WTC11 (cell line): ENCODE measurements around the gene WWP2. TPM values are rescaled to one million over a fixed set of nuclear protein-coding genes. Genes with fewer than 3 reads are reported as not detected.
"Not testable (repeated sequence)": the region's sequence is repeated elsewhere in the genome, so short reads cannot be mapped to it uniquely, and the experiment has no call there.

Experiments used
- ATAC-seq: fragments of 200-7000 bp; cut with Tn5 transposase; 2 replicates; pipeline ENCODE4 v1.10.0; 2021; ENCODE audit warnings: mild to moderate bottlenecking, moderate library complexity
- CTCF ChIA-PET: fragments of 300-600 bp; sonication (Branson Sonifier 250); formaldehyde crosslinking; loops from one replicate; lab custom pipeline; 2021; ENCODE audit warnings: antibody characterized with exemption; lab: Charles Lee
- POLR2A ChIA-PET: fragments of 350-600 bp; sonication (Branson Sonifier 250); formaldehyde crosslinking; loops from one replicate; lab custom pipeline; 2021; ENCODE audit warnings: antibody characterized with exemption; lab: Charles Lee
- DNase-seq: peaks from one replicate; pipeline ENCODE4 v3.0.0; 2021; ENCODE audit warnings: low spot score
- H3K27ac Mint-ChIP-seq: 2 replicates; pipeline ENCODE4 v1.8.0; 2021; ENCODE audit warnings: mixed read lengths
- H3K27me3 Mint-ChIP-seq: 2 replicates; pipeline ENCODE4 v1.8.0; 2021; ENCODE audit warnings: low read depth, mild to moderate bottlenecking, moderate library complexity, mixed read lengths
- H3K36me3 Mint-ChIP-seq: 2 replicates; pipeline ENCODE4 v1.8.0; 2021; ENCODE audit warnings: mixed read lengths
- H3K4me1 Mint-ChIP-seq: 2 replicates; pipeline ENCODE4 v1.8.0; 2022; ENCODE audit warnings: mixed read lengths
- H3K4me3 Mint-ChIP-seq: 2 replicates; pipeline ENCODE4 v1.8.0; 2021; ENCODE audit warnings: mild to moderate bottlenecking, moderate library complexity, mixed read lengths
- H3K9me3 Mint-ChIP-seq: 2 replicates; pipeline ENCODE4 v1.8.0; 2021; ENCODE audit warnings: mixed read lengths
- E2F4 ChIP-seq: sonication (generic); formaldehyde crosslinking; IDR thresholded peaks from 2 replicates; pipeline ENCODE4 v1.8.1; 2022; ENCODE audit warnings: low read depth, mild to moderate bottlenecking, moderate library complexity, missing genetic modification reagents, borderline replicate concordance
- FOXK1 ChIP-seq: sonication (generic); formaldehyde crosslinking; IDR thresholded peaks from 2 replicates; pipeline ENCODE4 v1.8.0; 2022; ENCODE audit warnings: mild to moderate bottlenecking, moderate library complexity, missing genetic modification reagents
- GABPB1 ChIP-seq: sonication (generic); formaldehyde crosslinking; IDR thresholded peaks from 2 replicates; pipeline ENCODE4 v1.8.1; 2023; ENCODE audit warnings: mild to moderate bottlenecking, missing genetic modification reagents
- GTF2I ChIP-seq: fragments of 250-450 bp; sonication (Bioruptor Pico); conservative IDR thresholded peaks from 2 replicates; pipeline ENCODE4 v1.4.0; 2021; ENCODE audit warnings: mild to moderate bottlenecking
- IRF1 ChIP-seq: sonication (generic); formaldehyde crosslinking; IDR thresholded peaks from 2 replicates; pipeline ENCODE4 v1.8.0; 2023; ENCODE audit warnings: missing genetic modification reagents
- MAX ChIP-seq: sonication (generic); formaldehyde crosslinking; IDR thresholded peaks from 2 replicates; pipeline ENCODE4 v1.8.0; 2022; ENCODE audit warnings: mild to moderate bottlenecking, missing genetic modification reagents
- MXD4 ChIP-seq: fragments of 250-450 bp; sonication (Bioruptor Pico); IDR thresholded peaks from 2 replicates; pipeline ENCODE4 v1.8.0; 2021; ENCODE audit warnings: mild to moderate bottlenecking, moderate library complexity, borderline replicate concordance
- NFATC4 ChIP-seq: fragments of 250-450 bp; sonication (Bioruptor Pico); IDR thresholded peaks from 2 replicates; pipeline ENCODE4 v1.9.0; 2021; ENCODE audit warnings: mild to moderate bottlenecking
- PREB ChIP-seq: sonication (generic); formaldehyde crosslinking; IDR thresholded peaks from 2 replicates; pipeline ENCODE4 v1.8.1; 2022; ENCODE audit warnings: mild to moderate bottlenecking, missing genetic modification reagents, moderate library complexity, borderline replicate concordance
- PRRX2 ChIP-seq: fragments of 250-450 bp; sonication (Bioruptor Pico); IDR thresholded peaks from 2 replicates; pipeline ENCODE4 v1.8.0; 2021; ENCODE audit warnings: mild to moderate bottlenecking
- SMAD4 ChIP-seq: sonication (generic); formaldehyde crosslinking; IDR thresholded peaks from 2 replicates; pipeline ENCODE4 v1.8.0; 2022; ENCODE audit warnings: mild to moderate bottlenecking, missing genetic modification reagents
- ZNF121 ChIP-seq: sonication (generic); formaldehyde crosslinking; IDR thresholded peaks from 2 replicates; pipeline ENCODE4 v1.8.0; 2023; ENCODE audit warnings: missing genetic modification reagents
- ZNF423 ChIP-seq: fragments of 250-450 bp; sonication (Bioruptor Pico); IDR thresholded peaks from 2 replicates; pipeline ENCODE4 v2.1.2; 2022; ENCODE audit warnings: mild to moderate bottlenecking, moderate library complexity
- total RNA-seq: library from RNA; stranded (reverse); gene quantifications from 3 replicates; pipeline ENCODE4 v1.2.3, GENCODE V29; 2021
- TF ChIP-seq, protein P1 (sequence below): sonication (generic); formaldehyde crosslinking; IDR thresholded peaks from 2 replicates; pipeline ENCODE4 v1.8.0; 2022; ENCODE audit warnings: missing genetic modification reagents
- TF ChIP-seq, protein P2 (sequence below): sonication (generic); formaldehyde crosslinking; IDR thresholded peaks from 2 replicates; pipeline ENCODE4 v1.8.1; 2023; ENCODE audit warnings: mild to moderate bottlenecking, moderate library complexity, missing genetic modification reagents
- TF ChIP-seq, protein P3 (sequence below): sonication (generic); formaldehyde crosslinking; IDR thresholded peaks from 2 replicates; pipeline ENCODE4 v1.8.1; 2022; ENCODE audit warnings: missing genetic modification reagents, borderline replicate concordance

The WWP2 gene
- total RNA-seq, 1 experiment from 2014 or later: 39.1 TPM

DNA sequence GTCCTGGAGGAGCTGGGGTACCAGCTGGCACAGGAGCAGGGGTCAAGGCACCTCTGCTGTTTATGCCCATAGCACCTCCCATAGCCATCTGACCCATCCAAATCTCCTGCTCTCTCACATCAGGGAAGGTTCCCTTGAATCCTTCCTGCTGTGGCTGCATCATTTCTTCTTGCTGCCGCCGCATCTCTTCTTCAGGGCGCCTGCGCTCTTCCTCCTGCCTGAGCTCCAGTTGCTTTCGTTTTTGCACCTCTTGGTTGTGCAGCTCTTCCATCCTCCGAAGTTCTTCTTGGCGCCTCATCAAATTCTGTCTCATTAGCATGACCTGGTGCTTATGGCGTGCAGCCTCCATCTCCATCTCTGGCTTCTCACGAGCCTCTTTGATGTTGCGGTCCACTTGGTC is 5.4 kb upstream of the WWP2 start (continued):
- TF ChIP-seq IRF1 (CRISPR knock-in tag) (no peak), E2F4 (CRISPR knock-in tag) (no peak), GTF2I (CRISPR knock-in tag) (no peak), ZNF121 (CRISPR knock-in tag) (no peak), MAX (CRISPR knock-in tag) (no peak)

- DNase-seq, H3K4me3 Mint-ChIP-seq, POLR2A ChIA-PET, CTCF ChIA-PET, H3K27ac Mint-ChIP-seq, H3K9me3 Mint-ChIP-seq, ATAC-seq: not testable (repeated sequence)
- peaks cover 11% of the 10 kb centered on the region for H3K4me1 Mint-ChIP-seq
- peaks cover 38% of the 10 kb centered on the region for H3K27me3 Mint-ChIP-seq
- H3K36me3 Mint-ChIP-seq: peaks cover 10% of the 10 kb centered on the region
These were observed 4.8 kb upstream of the WWP2 start for GRCh38 chr16:69757375-69757774.

DNA sequence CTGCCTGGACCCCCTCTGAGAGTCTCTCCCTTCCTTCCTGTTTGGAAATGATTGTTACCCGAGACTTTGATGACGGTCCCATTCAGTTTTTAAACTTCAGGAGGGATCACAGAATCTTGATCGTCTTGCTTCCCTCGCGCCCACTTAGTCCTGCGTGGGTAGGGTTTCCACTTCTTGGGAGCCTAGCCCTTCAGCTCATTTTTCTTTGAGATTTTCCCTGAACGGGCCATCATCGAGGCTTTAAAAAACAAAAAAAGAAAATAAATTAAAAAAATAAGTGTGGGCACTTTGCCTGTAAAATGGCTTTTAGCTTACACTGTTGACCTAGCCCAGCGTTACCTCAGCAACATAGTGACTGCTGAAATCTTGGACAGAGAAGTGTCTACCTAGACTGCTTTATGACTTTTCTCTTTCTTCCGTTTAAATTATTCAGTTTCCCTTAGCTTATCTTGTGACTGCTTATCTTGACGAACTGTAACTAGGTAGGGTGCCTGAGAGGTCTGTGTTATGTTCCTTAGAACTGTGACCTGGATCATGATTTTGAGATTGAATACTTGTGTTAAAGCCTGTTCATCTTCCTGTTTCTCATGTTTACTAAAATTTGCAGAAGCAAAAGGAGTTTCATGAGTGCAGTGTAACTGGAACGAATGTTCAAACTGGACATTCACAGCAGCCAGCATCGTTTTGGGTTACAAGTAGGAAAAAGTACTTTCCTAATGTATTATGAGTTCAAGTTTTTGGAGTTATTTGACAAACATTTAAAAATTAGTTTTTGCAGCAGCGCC is 874 bp downstream of the WWP2 start:
- Mint-ChIP-seq H3K9me3 (peaks cover 10% of the 10 kb centered on the region), H3K36me3 (peaks cover 8% of the 10 kb centered on the region), H3K27ac (peak overlapping the region; percentile 89), H3K4me1 (peaks cover 8% of the 10 kb centered on the region), H3K27me3 (peaks cover 18% of the 10 kb centered on the region), H3K4me3 (peak overlapping the region; percentile 90)
- TF ChIP-seq MAX (CRISPR knock-in tag): no peak
- no peak for TF ChIP-seq FOXK1 (CRISPR knock-in tag)
- no peak for TF ChIP-seq GABPB1 (CRISPR knock-in tag)
- TF ChIP-seq, protein P1, sequence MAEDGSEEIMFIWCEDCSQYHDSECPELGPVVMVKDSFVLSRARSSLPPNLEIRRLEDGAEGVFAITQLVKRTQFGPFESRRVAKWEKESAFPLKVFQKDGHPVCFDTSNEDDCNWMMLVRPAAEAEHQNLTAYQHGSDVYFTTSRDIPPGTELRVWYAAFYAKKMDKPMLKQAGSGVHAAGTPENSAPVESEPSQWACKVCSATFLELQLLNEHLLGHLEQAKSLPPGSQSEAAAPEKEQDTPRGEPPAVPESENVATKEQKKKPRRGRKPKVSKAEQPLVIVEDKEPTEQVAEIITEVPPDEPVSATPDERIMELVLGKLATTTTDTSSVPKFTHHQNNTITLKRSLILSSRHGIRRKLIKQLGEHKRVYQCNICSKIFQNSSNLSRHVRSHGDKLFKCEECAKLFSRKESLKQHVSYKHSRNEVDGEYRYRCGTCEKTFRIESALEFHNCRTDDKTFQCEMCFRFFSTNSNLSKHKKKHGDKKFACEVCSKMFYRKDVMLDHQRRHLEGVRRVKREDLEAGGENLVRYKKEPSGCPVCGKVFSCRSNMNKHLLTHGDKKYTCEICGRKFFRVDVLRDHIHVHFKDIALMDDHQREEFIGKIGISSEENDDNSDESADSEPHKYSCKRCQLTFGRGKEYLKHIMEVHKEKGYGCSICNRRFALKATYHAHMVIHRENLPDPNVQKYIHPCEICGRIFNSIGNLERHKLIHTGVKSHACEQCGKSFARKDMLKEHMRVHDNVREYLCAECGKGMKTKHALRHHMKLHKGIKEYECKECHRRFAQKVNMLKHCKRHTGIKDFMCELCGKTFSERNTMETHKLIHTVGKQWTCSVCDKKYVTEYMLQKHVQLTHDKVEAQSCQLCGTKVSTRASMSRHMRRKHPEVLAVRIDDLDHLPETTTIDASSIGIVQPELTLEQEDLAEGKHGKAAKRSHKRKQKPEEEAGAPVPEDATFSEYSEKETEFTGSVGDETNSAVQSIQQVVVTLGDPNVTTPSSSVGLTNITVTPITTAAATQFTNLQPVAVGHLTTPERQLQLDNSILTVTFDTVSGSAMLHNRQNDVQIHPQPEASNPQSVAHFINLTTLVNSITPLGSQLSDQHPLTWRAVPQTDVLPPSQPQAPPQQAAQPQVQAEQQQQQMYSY: no peak
- TF ChIP-seq PREB (CRISPR knock-in tag): no peak
- TF ChIP-seq PRRX2 (CRISPR knock-in tag): no peak
- no peak for TF ChIP-seq NFATC4 (CRISPR knock-in tag)
- TF ChIP-seq, protein P2, sequence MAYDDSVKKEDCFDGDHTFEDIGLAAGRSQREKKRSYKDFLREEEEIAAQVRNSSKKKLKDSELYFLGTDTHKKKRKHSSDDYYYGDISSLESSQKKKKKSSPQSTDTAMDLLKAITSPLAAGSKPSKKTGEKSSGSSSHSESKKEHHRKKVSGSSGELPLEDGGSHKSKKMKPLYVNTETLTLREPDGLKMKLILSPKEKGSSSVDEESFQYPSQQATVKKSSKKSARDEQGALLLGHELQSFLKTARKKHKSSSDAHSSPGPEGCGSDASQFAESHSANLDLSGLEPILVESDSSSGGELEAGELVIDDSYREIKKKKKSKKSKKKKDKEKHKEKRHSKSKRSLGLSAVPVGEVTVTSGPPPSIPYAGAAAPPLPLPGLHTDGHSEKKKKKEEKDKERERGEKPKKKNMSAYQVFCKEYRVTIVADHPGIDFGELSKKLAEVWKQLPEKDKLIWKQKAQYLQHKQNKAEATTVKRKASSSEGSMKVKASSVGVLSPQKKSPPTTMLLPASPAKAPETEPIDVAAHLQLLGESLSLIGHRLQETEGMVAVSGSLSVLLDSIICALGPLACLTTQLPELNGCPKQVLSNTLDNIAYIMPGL (CRISPR knock-in tag): no peak
- no peak for TF ChIP-seq MXD4 (CRISPR knock-in tag)
- no peak for TF ChIP-seq ZNF423 (CRISPR knock-in tag)
- no peak for TF ChIP-seq SMAD4 (CRISPR knock-in tag)
- TF ChIP-seq, protein P3, sequence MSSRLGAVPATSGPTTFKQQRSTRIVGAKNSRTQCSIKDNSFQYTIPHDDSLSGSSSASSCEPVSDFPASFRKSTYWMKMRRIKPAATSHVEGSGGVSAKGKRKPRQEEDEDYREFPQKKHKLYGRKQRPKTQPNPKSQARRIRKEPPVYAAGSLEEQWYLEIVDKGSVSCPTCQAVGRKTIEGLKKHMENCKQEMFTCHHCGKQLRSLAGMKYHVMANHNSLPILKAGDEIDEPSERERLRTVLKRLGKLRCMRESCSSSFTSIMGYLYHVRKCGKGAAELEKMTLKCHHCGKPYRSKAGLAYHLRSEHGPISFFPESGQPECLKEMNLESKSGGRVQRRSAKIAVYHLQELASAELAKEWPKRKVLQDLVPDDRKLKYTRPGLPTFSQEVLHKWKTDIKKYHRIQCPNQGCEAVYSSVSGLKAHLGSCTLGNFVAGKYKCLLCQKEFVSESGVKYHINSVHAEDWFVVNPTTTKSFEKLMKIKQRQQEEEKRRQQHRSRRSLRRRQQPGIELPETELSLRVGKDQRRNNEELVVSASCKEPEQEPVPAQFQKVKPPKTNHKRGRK (CRISPR knock-in tag): no peak
- ATAC-seq (no peak), DNase-seq (no peak)
- ChIA-PET CTCF (interaction anchor here (2.0 kb wide), 1 partner anchor 9 kb away, joined by 9 read pairs; the partner anchor contains the start of gene NOB1), POLR2A (interaction anchor here (0.6 to 1.0 kb wide), 2 partner anchors 9 to 37 kb away, joined by 3 to 6 read pairs; partner anchors contain the start of genes NOB1 and NQO1)
